SK-N-SH (cell line): ENCODE measurements around the gene SLC22A2. TPM values are rescaled to one million over a fixed set of nuclear protein-coding genes. Genes with fewer than 3 reads are reported as not detected.

Experiments used
- CTCF ChIA-PET: fragments of 300-600, 350-600 bp; formaldehyde crosslinking; extraction: SDS; loops from one replicate; lab custom pipeline; 2021; lab: Yijun Ruan, JAX
- POLR2A ChIA-PET: fragments of 350-600 bp; sonication (Branson Sonifier 250); formaldehyde crosslinking; extraction: SDS; loops from one replicate; lab custom pipeline; 2020; ENCODE audit warnings: antibody characterized with exemption, inconsistent platforms; lab: Yijun Ruan, JAX
- DNase-seq: peaks from one replicate; pipeline ENCODE4 v3.0.0; 2012
- H2AFZ ChIP-seq: fragments of 200-600 bp; sonication (generic); 2 replicates; pipeline ENCODE4 v1.8.1; 2016; ENCODE audit warnings: antibody characterized with exemption, mild to moderate bottlenecking, low read depth
- H3F3A ChIP-seq: fragments of 200-600 bp; sonication (generic); replicated peaks from 2 replicates; pipeline ENCODE3; 2016; ENCODE audit warnings: antibody characterized with exemption, mild to moderate bottlenecking; ENCODE audit not compliant: insufficient read depth
- H3K27ac ChIP-seq, 2 experiments: fragments of 200-500 bp in 1 of 2; fragments of 200-600 bp in 1 of 2; sonication (Bioruptor generic) in 1 of 2; sonication (generic), shearing (Covaris generic) in 1 of 2; 2 replicates each; pipeline versions ENCODE4 v1.5.1 to v1.6.1; 2014 to 2016; ENCODE audit warnings: low read depth in 2 of 2, inconsistent platforms in 1 of 2, low read length in 1 of 2, mild to moderate bottlenecking in 1 of 2, mixed read lengths in 1 of 2
- H3K27me3 ChIP-seq: fragments of 200-600 bp; sonication (generic), shearing (Covaris generic); 2 replicates; pipeline ENCODE4 v1.6.1; 2016; ENCODE audit warnings: mixed run types; ENCODE audit not compliant: insufficient read depth
- H3K36me3 ChIP-seq, 2 experiments: fragments of 200-500 bp in 1 of 2; fragments of 200-600 bp in 1 of 2; sonication (Bioruptor generic) in 1 of 2; sonication (generic) in 1 of 2; replicated peaks in 1 of 2; 2 replicates each; pipeline versions ENCODE3 to v1.5.1; 2014 to 2016; ENCODE audit warnings: low read length in 1 of 2, mild to moderate bottlenecking in 1 of 2; ENCODE audit not compliant: insufficient read depth in 2 of 2, control insufficient read depth in 1 of 2
- H3K4me1 ChIP-seq, 2 experiments: fragments of 200-500 bp in 1 of 2; fragments of 200-600 bp in 1 of 2; sonication (Bioruptor generic) in 1 of 2; sonication (generic), shearing (Covaris generic) in 1 of 2; 2 replicates each; pipeline versions ENCODE4 v1.5.1 to v1.6.1; 2014 to 2016; ENCODE audit warnings: low read depth in 1 of 2, low read length in 1 of 2, mixed run types in 1 of 2; ENCODE audit not compliant: insufficient read depth in 2 of 2, control insufficient read depth in 1 of 2
- H3K4me2 ChIP-seq: fragments of 200-600 bp; sonication (generic), shearing (Covaris generic); 2 replicates; pipeline ENCODE4 v1.6.1; 2017; ENCODE audit warnings: mixed run types
- H3K4me3 ChIP-seq, 2 experiments: fragments of 200-500 bp in 1 of 2; fragments of 200-600 bp in 1 of 2; sonication (Bioruptor generic) in 1 of 2; sonication (generic), shearing (Covaris generic) in 1 of 2; 2 replicates each; pipeline versions ENCODE4 v1.5.1 to v1.8.1; 2014 to 2016; ENCODE audit warnings: low read depth in 2 of 2, inconsistent platforms in 1 of 2, low read length in 1 of 2, mild to moderate bottlenecking in 1 of 2, mixed read lengths in 1 of 2, moderate library complexity in 1 of 2
- H3K79me2 ChIP-seq: fragments of 200-600 bp; sonication (generic); 2 replicates; pipeline ENCODE4 v1.8.1; 2017; ENCODE audit warnings: mild to moderate bottlenecking; ENCODE audit not compliant: insufficient read depth
- H3K9ac ChIP-seq: fragments of 200-600 bp; sonication (generic); 2 replicates; pipeline ENCODE4 v1.6.1; 2017; ENCODE audit warnings: mixed run types
- H3K9me2 ChIP-seq: fragments of 200-600 bp; sonication (generic); 2 replicates; pipeline ENCODE4 v1.6.1; 2017; ENCODE audit warnings: mixed run types
- H3K9me3 ChIP-seq: fragments of 200-600 bp; sonication (generic); 2 replicates; pipeline ENCODE4 v1.6.1; 2017; ENCODE audit warnings: mixed run types, mild to moderate bottlenecking, moderate library complexity
- H4K20me1 ChIP-seq: fragments of 200-600 bp; sonication (generic); 2 replicates; pipeline ENCODE4 v1.6.1; 2017; ENCODE audit warnings: mild to moderate bottlenecking, mixed run types; ENCODE audit not compliant: insufficient read depth
- CHD2 ChIP-seq: fragments of 150-350 bp; IDR thresholded peaks from 2 replicates; pipeline ENCODE4 v1.6.1; 2018; ENCODE audit warnings: low read length; ENCODE audit not compliant: partially characterized antibody
- ELF1 ChIP-seq: IDR thresholded peaks from 2 replicates; pipeline ENCODE4 v1.4.0; 2012
- EP300 ChIP-seq, 2 experiments: IDR thresholded peaks; 2 replicates each; pipeline versions ENCODE4 v1.4.0 to v1.6.1; 2012; ENCODE audit warnings: borderline replicate concordance in 1 of 2, low read depth in 1 of 2, low read length in 1 of 2
- GABPA ChIP-seq: IDR thresholded peaks from 2 replicates; pipeline ENCODE4 v1.4.0; 2012; ENCODE audit warnings: low read depth, mild to moderate bottlenecking
- MEF2A ChIP-seq: IDR thresholded peaks from 2 replicates; pipeline ENCODE4 v1.4.0; 2012; ENCODE audit warnings: low read depth, borderline replicate concordance
- MXI1 ChIP-seq: IDR thresholded peaks from 2 replicates; pipeline ENCODE4 v1.6.1; 2012; ENCODE audit warnings: mild to moderate bottlenecking, low read depth, low read length, improper control_type of control experiment
- NFIC ChIP-seq: IDR thresholded peaks from 2 replicates; pipeline ENCODE4 v1.4.0; 2012; ENCODE audit warnings: borderline replicate concordance
- NRF1 ChIP-seq: IDR thresholded peaks from 2 replicates; pipeline ENCODE4 v1.6.1; 2012; ENCODE audit warnings: low read depth, mild to moderate bottlenecking, low read length
- SIN3A ChIP-seq: IDR thresholded peaks from 2 replicates; pipeline ENCODE4 v1.6.1; 2012; ENCODE audit warnings: low read depth, mild to moderate bottlenecking, low read length, moderate library complexity, borderline replicate concordance
- SMC3 ChIP-seq: IDR thresholded peaks from 2 replicates; pipeline ENCODE4 v1.6.1; 2012; ENCODE audit warnings: low read depth, low read length, improper control_type of control experiment
- YY1 ChIP-seq: IDR thresholded peaks from 2 replicates; pipeline ENCODE4 v1.4.0; 2012; ENCODE audit warnings: low read depth, mild to moderate bottlenecking
- WGBS: methylation state at CpG from one replicate; pipeline ENCODE4 v1.1.6; 2017; ENCODE audit warnings: low lambda C conversion rate; 5-methylcytosine and 5-hydroxymethylcytosine counted together
- polyA plus RNA-seq, 3 experiments: library from polyadenylated mRNA; depleted of rRNA; stranded (reverse); fragments of >200 nt; gene quantifications; 2 replicates each; pipeline ENCODE4 v1.2.3, GENCODE V29; 2012
- TF ChIP-seq, protein P1 (sequence below): IDR thresholded peaks from 2 replicates; pipeline ENCODE4 v1.4.0; 2012; ENCODE audit warnings: low read depth, borderline replicate concordance
- TF ChIP-seq, protein P2 (sequence below): IDR thresholded peaks from 2 replicates; pipeline ENCODE4 v1.4.0; 2012; ENCODE audit warnings: low read depth
- TF ChIP-seq, protein P3 (sequence below): fragments of 150-350 bp; IDR thresholded peaks from 2 replicates; pipeline ENCODE4 v1.6.1; 2016; ENCODE audit warnings: mild to moderate bottlenecking, low read depth, low read length
- TF ChIP-seq, protein P4 (sequence below): IDR thresholded peaks from 2 replicates; pipeline ENCODE4 v1.4.0; 2012; ENCODE audit warnings: low read depth, borderline replicate concordance
- TF ChIP-seq, protein P5 (sequence below): fragments of 150-350 bp; IDR thresholded peaks from 2 replicates; pipeline ENCODE4 v1.6.1; 2017; ENCODE audit warnings: antibody characterized with exemption, low read length, low read depth, borderline replicate concordance

The SLC22A2 gene
- polyA plus RNA-seq, 1 of the 3 experiments (the other 2 are of a cell fraction) = not detected

DNA sequence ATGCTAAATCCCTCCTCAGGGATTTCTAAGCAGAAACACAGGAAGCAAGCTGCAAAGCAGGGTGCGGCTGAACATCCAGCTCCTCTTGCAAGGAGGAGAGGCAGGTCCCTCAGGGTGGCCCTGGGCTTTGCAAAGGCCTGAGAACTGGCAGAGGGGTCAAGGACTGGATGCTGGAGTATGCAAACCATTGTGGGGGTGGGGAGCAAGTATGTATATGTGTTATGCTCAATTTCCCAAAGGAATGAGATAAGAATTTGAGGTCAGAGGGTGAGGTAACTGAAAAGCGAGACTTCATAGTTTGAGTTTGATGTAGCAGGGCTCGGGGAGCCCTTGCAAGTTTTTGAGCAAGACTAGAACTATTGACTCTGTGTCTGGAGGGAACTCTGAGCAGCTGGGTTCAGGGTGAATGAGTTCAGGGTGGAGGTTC is 11.2 kb downstream of the SLC22A2 start (continued):
- TF ChIP-seq, protein P1, sequence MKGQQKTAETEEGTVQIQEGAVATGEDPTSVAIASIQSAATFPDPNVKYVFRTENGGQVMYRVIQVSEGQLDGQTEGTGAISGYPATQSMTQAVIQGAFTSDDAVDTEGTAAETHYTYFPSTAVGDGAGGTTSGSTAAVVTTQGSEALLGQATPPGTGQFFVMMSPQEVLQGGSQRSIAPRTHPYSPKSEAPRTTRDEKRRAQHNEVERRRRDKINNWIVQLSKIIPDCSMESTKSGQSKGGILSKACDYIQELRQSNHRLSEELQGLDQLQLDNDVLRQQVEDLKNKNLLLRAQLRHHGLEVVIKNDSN = no peak
- TF ChIP-seq CHD2 = no peak
- no peak for TF ChIP-seq SMC3
- no peak for TF ChIP-seq YY1
- TF ChIP-seq NFIC = no peak

DNA sequence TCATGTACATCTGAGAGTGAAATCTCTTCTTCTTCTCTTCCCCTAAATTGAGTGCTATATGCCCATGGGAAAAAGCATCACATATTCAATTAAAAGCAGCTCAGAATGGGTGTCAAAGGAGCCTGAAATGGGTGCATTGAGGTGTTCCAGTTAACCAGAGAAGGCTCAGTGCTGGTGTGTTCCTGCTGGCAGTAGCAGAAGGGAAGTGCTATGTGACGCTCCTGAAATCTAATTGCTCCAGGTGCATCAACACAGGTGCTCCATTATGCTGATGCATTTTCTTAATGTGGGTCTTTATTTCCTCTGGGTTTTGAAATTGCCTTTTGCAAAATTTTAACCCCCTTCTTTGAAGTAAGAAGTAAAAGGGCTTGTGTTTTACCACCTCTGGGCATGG is 17.9 kb downstream of the SLC22A2 start:
- Histone ChIP-seq H3K9me3 (peaks cover 5% of the 10 kb centered on the region; the same call in 1 of the 2 replicates), H3K4me3 (no peak overlapping the region), H3K27ac (no peak overlapping the region), H3K79me2 (no peaks in the 10 kb centered on the region), H3K9me2 (no peaks in the 10 kb centered on the region), H3F3A (no peaks in the 10 kb centered on the region)
- no peak for TF ChIP-seq SIN3A
- TF ChIP-seq, protein P2, sequence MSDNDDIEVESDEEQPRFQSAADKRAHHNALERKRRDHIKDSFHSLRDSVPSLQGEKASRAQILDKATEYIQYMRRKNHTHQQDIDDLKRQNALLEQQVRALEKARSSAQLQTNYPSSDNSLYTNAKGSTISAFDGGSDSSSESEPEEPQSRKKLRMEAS = no peak
- TF ChIP-seq SMC3 = no peak
- TF ChIP-seq ELF1 = no peak
- TF ChIP-seq, protein P3, sequence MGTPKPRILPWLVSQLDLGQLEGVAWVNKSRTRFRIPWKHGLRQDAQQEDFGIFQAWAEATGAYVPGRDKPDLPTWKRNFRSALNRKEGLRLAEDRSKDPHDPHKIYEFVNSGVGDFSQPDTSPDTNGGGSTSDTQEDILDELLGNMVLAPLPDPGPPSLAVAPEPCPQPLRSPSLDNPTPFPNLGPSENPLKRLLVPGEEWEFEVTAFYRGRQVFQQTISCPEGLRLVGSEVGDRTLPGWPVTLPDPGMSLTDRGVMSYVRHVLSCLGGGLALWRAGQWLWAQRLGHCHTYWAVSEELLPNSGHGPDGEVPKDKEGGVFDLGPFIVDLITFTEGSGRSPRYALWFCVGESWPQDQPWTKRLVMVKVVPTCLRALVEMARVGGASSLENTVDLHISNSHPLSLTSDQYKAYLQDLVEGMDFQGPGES = no peak
- TF ChIP-seq, protein P4, sequence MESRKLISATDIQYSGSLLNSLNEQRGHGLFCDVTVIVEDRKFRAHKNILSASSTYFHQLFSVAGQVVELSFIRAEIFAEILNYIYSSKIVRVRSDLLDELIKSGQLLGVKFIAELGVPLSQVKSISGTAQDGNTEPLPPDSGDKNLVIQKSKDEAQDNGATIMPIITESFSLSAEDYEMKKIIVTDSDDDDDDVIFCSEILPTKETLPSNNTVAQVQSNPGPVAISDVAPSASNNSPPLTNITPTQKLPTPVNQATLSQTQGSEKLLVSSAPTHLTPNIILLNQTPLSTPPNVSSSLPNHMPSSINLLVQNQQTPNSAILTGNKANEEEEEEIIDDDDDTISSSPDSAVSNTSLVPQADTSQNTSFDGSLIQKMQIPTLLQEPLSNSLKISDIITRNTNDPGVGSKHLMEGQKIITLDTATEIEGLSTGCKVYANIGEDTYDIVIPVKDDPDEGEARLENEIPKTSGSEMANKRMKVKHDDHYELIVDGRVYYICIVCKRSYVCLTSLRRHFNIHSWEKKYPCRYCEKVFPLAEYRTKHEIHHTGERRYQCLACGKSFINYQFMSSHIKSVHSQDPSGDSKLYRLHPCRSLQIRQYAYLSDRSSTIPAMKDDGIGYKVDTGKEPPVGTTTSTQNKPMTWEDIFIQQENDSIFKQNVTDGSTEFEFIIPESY = no peak
- no peak for TF ChIP-seq MXI1
- TF ChIP-seq NRF1 = no peak
- TF ChIP-seq, protein P5, sequence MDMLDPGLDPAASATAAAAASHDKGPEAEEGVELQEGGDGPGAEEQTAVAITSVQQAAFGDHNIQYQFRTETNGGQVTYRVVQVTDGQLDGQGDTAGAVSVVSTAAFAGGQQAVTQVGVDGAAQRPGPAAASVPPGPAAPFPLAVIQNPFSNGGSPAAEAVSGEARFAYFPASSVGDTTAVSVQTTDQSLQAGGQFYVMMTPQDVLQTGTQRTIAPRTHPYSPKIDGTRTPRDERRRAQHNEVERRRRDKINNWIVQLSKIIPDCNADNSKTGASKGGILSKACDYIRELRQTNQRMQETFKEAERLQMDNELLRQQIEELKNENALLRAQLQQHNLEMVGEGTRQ = no peak
- TF ChIP-seq GABPA = no peak
- no peak for TF ChIP-seq MEF2A
- TF ChIP-seq EP300 (IDR thresholded peaks at IDR 0.05; ENCODE audit: borderline replicate concordance in 1 of 2, low read depth in 1 of 2, low read length in 1 of 2) = no peak
- TF ChIP-seq, all 33 proteins: peak for 0
- Histone ChIP-seq H3K27me3 (no peaks in the 10 kb centered on the region), H4K20me1 (no peaks in the 10 kb centered on the region), H2AFZ (no peak overlapping the region), H3K4me2 (no peak overlapping the region), H3K4me1 (no peaks in the 10 kb centered on the region), H3K9ac (no peak overlapping the region), H3K36me3 (no peaks in the 10 kb centered on the region)
- CTCF ChIA-PET = no interaction called here
- WGBS = 6% methylated on average over 1 of the region's 1 CpG
- POLR2A ChIA-PET = no interaction called here
- no peak for DNase-seq
